HepG2 (cell line): ENCODE data around the gene FLVCR1.

Experiments
- BHLHE40 ChIP-seq: IDR thresholded peaks from 2 replicates; pipeline ENCODE4 v1.6.1; 2011; ENCODE audit warnings: low read length, improper control_type of control experiment
- BORCS8-MEF2B ChIP-seq: sonication (generic); formaldehyde crosslinking; IDR thresholded peaks from 2 replicates; pipeline ENCODE4 v1.8.0; 2022; ENCODE audit warnings: mild to moderate bottlenecking, missing genetic modification reagents
- NR3C1 ChIP-seq: sonication (generic); formaldehyde crosslinking; IDR thresholded peaks from 2 replicates; pipeline ENCODE4 v1.4.0; 2020; ENCODE audit warnings: missing genetic modification reagents
- POLR2A ChIP-seq, 2 experiments: IDR thresholded peaks; 2 replicates each; pipeline ENCODE4 v1.6.1; 2011; ENCODE audit warnings: low read depth in 2 of 2, low read length in 2 of 2, mild to moderate bottlenecking in 1 of 2, moderate library complexity in 1 of 2; ENCODE audit not compliant: insufficient read depth in 1 of 2
- POLR2AphosphoS5 ChIP-seq: IDR thresholded peaks from 2 replicates; pipeline ENCODE4 v1.6.1; 2012; ENCODE audit warnings: low read depth, low read length
- SP1 ChIP-seq, 2 experiments: fragments of 450-650 bp in 1 of 2; sonication (generic) in 1 of 2; formaldehyde crosslinking in 1 of 2; IDR thresholded peaks; 2 replicates each; pipeline versions ENCODE4 v1.4.0 to v1.6.1; 2016 to 2020; ENCODE audit warnings: missing genetic modification reagents in 1 of 2
- SRF ChIP-seq: IDR thresholded peaks from 2 replicates; pipeline ENCODE4 v1.6.1; 2011; ENCODE audit warnings: mild to moderate bottlenecking, low read depth, low read length, moderate library complexity
- STAG1 ChIP-seq: sonication (generic); formaldehyde crosslinking; IDR thresholded peaks from 2 replicates; pipeline ENCODE4 v1.4.0; 2020; ENCODE audit warnings: missing genetic modification reagents
- ZNF839 ChIP-seq: sonication (generic); formaldehyde crosslinking; IDR thresholded peaks from 2 replicates; pipeline ENCODE4 v1.4.0; 2020; ENCODE audit warnings: missing genetic modification reagents, mild to moderate bottlenecking, borderline replicate concordance
- ZZZ3 ChIP-seq: sonication (generic); formaldehyde crosslinking; IDR thresholded peaks from 2 replicates; pipeline ENCODE4 v1.4.0; 2020; ENCODE audit warnings: missing genetic modification reagents, mild to moderate bottlenecking, borderline replicate concordance
- TF ChIP-seq, protein P1 (sequence below): sonication (generic); formaldehyde crosslinking; IDR thresholded peaks from 2 replicates; pipeline ENCODE4 v1.5.0; 2020; ENCODE audit warnings: mild to moderate bottlenecking, missing genetic modification reagents, moderate library complexity

DNA sequence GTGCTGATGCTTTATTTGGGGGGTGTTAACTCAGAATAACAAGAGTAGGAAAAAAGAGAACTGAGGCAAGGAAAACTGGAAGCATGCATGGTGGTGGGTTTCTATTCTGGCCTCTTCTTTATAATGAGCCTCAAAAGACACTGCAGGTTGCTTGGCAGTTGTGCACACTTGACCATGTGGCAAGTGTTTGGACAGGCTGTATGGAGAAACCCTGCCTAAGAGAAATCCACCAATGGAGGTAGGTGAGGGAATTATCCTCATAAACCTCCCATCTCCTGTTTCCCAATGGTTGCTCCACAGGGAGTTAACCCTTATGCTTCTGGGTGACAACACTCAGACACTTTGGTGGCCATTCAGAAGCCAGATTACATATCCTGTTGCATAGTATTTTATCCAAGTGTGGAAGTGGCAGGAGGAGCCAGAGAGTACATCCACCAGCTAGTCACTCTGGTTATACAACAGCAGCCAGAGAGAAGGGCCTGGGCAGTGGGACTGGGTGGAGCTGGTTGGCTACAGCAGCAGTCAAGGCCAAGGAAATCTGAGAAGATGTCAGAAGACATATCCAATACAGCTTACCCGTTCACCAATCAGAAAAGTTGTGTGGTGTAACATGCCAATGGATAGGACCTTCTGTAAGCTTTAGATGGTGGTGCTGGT, 75.9 kb downstream of the FLVCR1 start:
- no peak for TF ChIP-seq ZNF839 (CRISPR knock-in tag)
- no peak for TF ChIP-seq BHLHE40
- no peak for TF ChIP-seq BORCS8-MEF2B (CRISPR knock-in tag)
- no peak for TF ChIP-seq POLR2AphosphoS5
- no peak for TF ChIP-seq NR3C1 (CRISPR knock-in tag)
- TF ChIP-seq SRF: no peak
- TF ChIP-seq SP1 (IDR thresholded peaks at IDR 0.05): no peak
- no peak for TF ChIP-seq SP1 (CRISPR knock-in tag; IDR thresholded peaks at IDR 0.05)
- TF ChIP-seq POLR2A (IDR thresholded peaks at IDR 0.05; ENCODE audit: insufficient read depth in 1 of 2, low read depth in 2 of 2, low read length in 2 of 2): no peak
- no peak for TF ChIP-seq STAG1 (CRISPR knock-in tag)
- TF ChIP-seq, protein P1, sequence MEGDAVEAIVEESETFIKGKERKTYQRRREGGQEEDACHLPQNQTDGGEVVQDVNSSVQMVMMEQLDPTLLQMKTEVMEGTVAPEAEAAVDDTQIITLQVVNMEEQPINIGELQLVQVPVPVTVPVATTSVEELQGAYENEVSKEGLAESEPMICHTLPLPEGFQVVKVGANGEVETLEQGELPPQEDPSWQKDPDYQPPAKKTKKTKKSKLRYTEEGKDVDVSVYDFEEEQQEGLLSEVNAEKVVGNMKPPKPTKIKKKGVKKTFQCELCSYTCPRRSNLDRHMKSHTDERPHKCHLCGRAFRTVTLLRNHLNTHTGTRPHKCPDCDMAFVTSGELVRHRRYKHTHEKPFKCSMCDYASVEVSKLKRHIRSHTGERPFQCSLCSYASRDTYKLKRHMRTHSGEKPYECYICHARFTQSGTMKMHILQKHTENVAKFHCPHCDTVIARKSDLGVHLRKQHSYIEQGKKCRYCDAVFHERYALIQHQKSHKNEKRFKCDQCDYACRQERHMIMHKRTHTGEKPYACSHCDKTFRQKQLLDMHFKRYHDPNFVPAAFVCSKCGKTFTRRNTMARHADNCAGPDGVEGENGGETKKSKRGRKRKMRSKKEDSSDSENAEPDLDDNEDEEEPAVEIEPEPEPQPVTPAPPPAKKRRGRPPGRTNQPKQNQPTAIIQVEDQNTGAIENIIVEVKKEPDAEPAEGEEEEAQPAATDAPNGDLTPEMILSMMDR: no peak
- no peak for TF ChIP-seq ZZZ3 (CRISPR knock-in tag)
